ENCODE data around the gene TSC22D1.

The TSC22D1 gene

DNA sequence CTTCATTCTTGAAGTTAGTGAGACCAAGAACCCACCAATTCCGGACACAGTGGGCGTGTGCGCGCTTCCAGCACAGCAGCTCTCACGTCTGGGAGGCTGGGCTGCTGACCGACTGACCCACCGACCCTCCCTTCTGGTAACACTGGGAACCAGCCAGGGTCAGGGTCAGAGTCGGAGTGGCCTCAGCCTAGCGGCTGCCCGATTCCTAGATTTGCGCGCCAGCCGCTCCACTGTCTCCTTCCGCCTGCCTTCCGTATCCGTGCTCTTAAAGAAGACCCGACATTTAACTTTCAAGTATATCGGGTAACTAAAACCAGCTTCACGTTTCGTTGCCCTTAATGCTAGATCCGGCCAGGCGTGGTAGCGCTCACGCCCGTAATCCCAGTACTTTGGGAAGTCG lies 161.4 kb downstream of the TSC22D1 start:
- Histone ChIP-seq H3K4me3 (ENCODE audit: control insufficient read depth in 1 of 7, extremely low read depth in 1 of 7, insufficient read depth in 4 of 7, low read depth in 2 of 7, low read length in 6 of 7) (no peak overlapping the region), H3K4me1 (ENCODE audit: control extremely low read depth in 1 of 4, control insufficient read depth in 4 of 4, insufficient read depth in 4 of 4, low read length in 3 of 4) (peaks cover 2 to 65% (median 50%) of the 10 kb centered on the region in 4 experiments), H3K36me3 (ENCODE audit: control insufficient read depth in 4 of 4, insufficient read depth in 4 of 4, low read length in 3 of 4) (no peaks in the 10 kb centered on the region), H3K27me3 (replicated peaks in 2 of 5; ENCODE audit: control insufficient read depth in 4 of 5, insufficient read depth in 5 of 5, low read length in 4 of 5) (no peaks in the 10 kb centered on the region), H3K9me3 (ENCODE audit: control extremely low read depth in 1 of 5, control insufficient read depth in 4 of 5, insufficient read depth in 2 of 5, low read depth in 1 of 5, low read length in 4 of 5) (no peaks in the 10 kb centered on the region), H3K27ac (ENCODE audit: insufficient read depth in 1 of 2, low read depth in 1 of 2, low read length in 2 of 2, poor library complexity in 1 of 2, severe bottlenecking in 2 of 2) (no peak overlapping the region)
- no peak for DNase-seq
- POLR2A ChIA-PET, result interaction anchor here (0.6 to 1.1 kb wide), 2 partner anchors 8 to 172 kb away, joined by 3 to 4 read pairs; no protein-coding TSS in a partner anchor
- 97% methylated on average over 26 of the region's 26 CpGs for WGBS (ENCODE audit: insufficient coverage)
- CTCF ChIA-PET, result interaction anchor here (0.7 to 2.1 kb wide), 6 partner anchors 8 to 23 kb away, joined by 3 to 9 read pairs (median 4); no protein-coding TSS in a partner anchor

DNA sequence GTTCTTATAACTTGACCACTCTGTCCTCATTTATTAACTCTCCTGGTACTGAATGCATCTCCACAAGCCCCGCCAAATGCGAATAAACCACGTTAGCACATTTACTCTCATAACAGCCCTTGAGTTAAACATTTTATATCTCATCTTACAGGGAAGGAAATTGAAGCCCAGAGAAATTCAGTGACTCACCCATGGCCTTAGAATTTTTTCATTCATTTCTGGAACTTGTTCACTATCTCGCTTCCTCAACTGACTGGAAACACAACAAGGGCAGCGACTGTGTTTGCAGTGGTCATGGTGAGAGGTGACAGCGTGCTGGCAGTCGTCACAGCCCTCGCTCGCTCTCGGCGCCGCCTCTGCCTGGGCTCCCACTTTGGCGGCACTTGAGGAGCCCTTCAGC lies 163.0 kb downstream of the TSC22D1 start:
- Histone ChIP-seq H3K4me1 (ENCODE audit: control extremely low read depth in 1 of 4, control insufficient read depth in 4 of 4, insufficient read depth in 4 of 4, low read length in 3 of 4) (peaks cover 0 to 70% (median 52%) of the 10 kb centered on the region in 4 experiments), H3K27ac (ENCODE audit: insufficient read depth in 1 of 2, low read depth in 1 of 2, low read length in 2 of 2, poor library complexity in 1 of 2, severe bottlenecking in 2 of 2) (no peak overlapping the region), H3K9me3 (ENCODE audit: control extremely low read depth in 1 of 5, control insufficient read depth in 4 of 5, insufficient read depth in 2 of 5, low read depth in 1 of 5, low read length in 4 of 5) (no peaks in the 10 kb centered on the region), H3K27me3 (replicated peaks in 2 of 5; ENCODE audit: control insufficient read depth in 4 of 5, insufficient read depth in 5 of 5, low read length in 4 of 5) (no peaks in the 10 kb centered on the region), H3K4me3 (ENCODE audit: control insufficient read depth in 1 of 7, extremely low read depth in 1 of 7, insufficient read depth in 4 of 7, low read depth in 2 of 7, low read length in 6 of 7) (no peak overlapping the region), H3K36me3 (ENCODE audit: control insufficient read depth in 4 of 4, insufficient read depth in 4 of 4, low read length in 3 of 4) (no peaks in the 10 kb centered on the region)
- POLR2A ChIA-PET, result no interaction called here
- 78% methylated on average over 13 of the region's 13 CpGs for WGBS (ENCODE audit: insufficient coverage)
- DNase-seq, result peak in 2 of 3 donors; percentile 60 to 73
- CTCF ChIA-PET, result no interaction called here

DNA sequence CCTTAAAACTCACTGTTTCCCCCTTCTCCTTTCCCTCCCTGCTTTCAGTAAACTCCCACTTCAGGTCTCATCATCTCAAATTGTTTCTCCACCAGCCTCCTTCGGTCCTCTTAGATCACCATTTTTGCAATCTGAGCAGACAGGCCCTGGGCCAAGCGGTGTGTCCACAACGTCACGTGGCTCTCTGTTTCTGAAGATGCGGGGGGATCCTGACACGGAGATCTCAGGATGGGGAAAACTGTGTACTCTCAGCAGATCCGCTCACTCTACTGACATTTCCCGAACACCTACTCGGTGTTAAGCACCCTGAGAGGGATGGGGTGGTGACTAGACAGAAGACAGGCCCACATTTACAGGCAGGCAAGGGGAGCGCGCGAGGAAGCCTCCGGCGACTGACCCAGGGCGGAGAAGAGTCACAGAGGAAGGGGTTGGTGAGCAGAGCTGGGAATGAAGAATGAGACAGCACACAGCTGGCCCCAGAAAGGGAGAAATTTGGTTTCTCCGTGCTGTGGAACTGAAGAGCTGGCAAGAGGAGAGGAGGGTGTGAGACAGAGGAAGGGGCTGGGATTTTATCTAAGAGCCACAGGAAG lies 163.7 kb downstream of the TSC22D1 start:
- POLR2A ChIA-PET, result interaction anchor here (0.8 kb wide), 1 partner anchor 14 kb away, joined by 3 read pairs; no protein-coding TSS in a partner anchor
- CTCF ChIA-PET, result interaction anchor here (1.0 to 1.2 kb wide), 2 partner anchors 8 to 169 kb away, joined by 3 read pairs; no protein-coding TSS in a partner anchor
- H3K4me3 ChIP-seq (ENCODE audit: control insufficient read depth in 1 of 7, extremely low read depth in 1 of 7, insufficient read depth in 4 of 7, low read depth in 2 of 7, low read length in 6 of 7), result no peak overlapping the region

DNA sequence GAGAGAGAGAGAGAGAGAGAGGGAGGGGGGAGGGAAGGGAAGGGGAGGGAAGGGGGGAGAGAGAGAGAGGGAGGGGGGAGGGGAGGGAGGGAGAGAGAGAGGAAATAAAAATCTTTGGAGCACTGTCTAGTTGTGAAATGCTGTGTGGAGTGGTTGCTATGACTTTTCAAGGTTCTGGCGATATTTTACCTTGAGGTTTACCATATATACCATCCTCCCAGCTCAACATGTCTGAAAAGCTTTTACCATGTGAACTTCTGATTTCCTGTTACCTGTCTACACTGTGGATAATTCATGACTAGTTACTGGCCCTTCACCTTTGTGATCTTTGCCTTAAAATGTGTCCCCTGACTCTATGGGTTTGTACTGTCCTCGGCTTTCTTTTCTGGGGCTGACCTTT lies 164.3 kb downstream of the TSC22D1 start:
- ChIA-PET CTCF (interaction anchor here (0.9 to 1.5 kb wide), 4 partner anchors 9 to 169 kb away, joined by 3 to 4 read pairs (median 3); no protein-coding TSS in a partner anchor), POLR2A (interaction anchor here (0.8 kb wide), 1 partner anchor 14 kb away, joined by 3 read pairs; no protein-coding TSS in a partner anchor)
- H3K9me3 ChIP-seq (ENCODE audit: control extremely low read depth in 1 of 5, control insufficient read depth in 4 of 5, insufficient read depth in 2 of 5, low read depth in 1 of 5, low read length in 4 of 5), result no peaks in the 10 kb centered on the region
- H3K36me3 ChIP-seq (ENCODE audit: control insufficient read depth in 4 of 4, insufficient read depth in 4 of 4, low read length in 3 of 4), result no peaks in the 10 kb centered on the region
- no peak overlapping the region for H3K27ac ChIP-seq (ENCODE audit: insufficient read depth in 1 of 2, low read depth in 1 of 2, low read length in 2 of 2, poor library complexity in 1 of 2, severe bottlenecking in 2 of 2)
- DNase-seq, result no peak
- 100% methylated on average over 1 of the region's 2 CpGs for WGBS (ENCODE audit: insufficient coverage)
- H3K27me3 ChIP-seq (replicated peaks in 2 of 5; ENCODE audit: control insufficient read depth in 4 of 5, insufficient read depth in 5 of 5, low read length in 4 of 5), result no peaks in the 10 kb centered on the region
- no peak overlapping the region for H3K4me3 ChIP-seq (ENCODE audit: control insufficient read depth in 1 of 7, extremely low read depth in 1 of 7, insufficient read depth in 4 of 7, low read depth in 2 of 7, low read length in 6 of 7)
- H3K4me1 ChIP-seq (ENCODE audit: control extremely low read depth in 1 of 4, control insufficient read depth in 4 of 4, insufficient read depth in 4 of 4, low read length in 3 of 4), result peaks cover 0 to 74% (median 47%) of the 10 kb centered on the region in 4 experiments

More for the DNA sequence above, 163.7 kb downstream of the TSC22D1 start:
- no peak for DNase-seq
- Histone ChIP-seq H3K9me3 (ENCODE audit: control extremely low read depth in 1 of 5, control insufficient read depth in 4 of 5, insufficient read depth in 2 of 5, low read depth in 1 of 5, low read length in 4 of 5) (no peaks in the 10 kb centered on the region), H3K27ac (ENCODE audit: insufficient read depth in 1 of 2, low read depth in 1 of 2, low read length in 2 of 2, poor library complexity in 1 of 2, severe bottlenecking in 2 of 2) (no peak overlapping the region), H3K36me3 (ENCODE audit: control insufficient read depth in 4 of 4, insufficient read depth in 4 of 4, low read length in 3 of 4) (no peaks in the 10 kb centered on the region), H3K4me1 (ENCODE audit: control extremely low read depth in 1 of 4, control insufficient read depth in 4 of 4, insufficient read depth in 4 of 4, low read length in 3 of 4) (peaks cover 0 to 72% (median 47%) of the 10 kb centered on the region in 4 experiments), H3K27me3 (replicated peaks in 2 of 5; ENCODE audit: control insufficient read depth in 4 of 5, insufficient read depth in 5 of 5, low read length in 4 of 5) (no peaks in the 10 kb centered on the region)
- 79% methylated on average over 13 of the region's 16 CpGs for WGBS (ENCODE audit: insufficient coverage)

DNA sequence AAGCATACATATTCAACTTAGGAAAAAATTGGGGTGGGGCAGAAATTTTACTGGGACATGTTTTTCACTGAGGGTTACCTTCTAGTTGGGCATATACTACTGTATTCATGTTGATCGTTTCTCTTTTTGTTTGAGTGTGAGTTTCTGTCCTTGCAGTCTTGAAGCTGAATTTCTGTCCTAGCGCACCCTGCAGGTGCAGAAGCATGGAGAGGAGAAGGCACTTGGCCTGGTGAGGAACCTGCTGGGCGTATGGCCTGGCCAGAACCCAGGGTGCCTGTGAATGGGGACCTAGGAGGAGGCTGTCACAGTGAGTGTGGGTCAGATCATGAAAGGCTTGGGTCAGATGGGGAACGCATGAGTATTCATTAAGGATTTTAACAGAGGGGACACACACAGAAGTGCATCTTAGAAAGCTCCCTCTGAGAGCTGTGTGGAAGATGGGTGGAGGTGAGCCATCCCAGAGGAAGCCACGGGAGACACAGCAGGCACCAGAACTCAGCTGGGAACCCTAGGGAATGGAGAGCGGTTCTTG lies 165.7 kb downstream of the TSC22D1 start:
- 79% methylated on average over 4 of the region's 6 CpGs for WGBS (ENCODE audit: insufficient coverage)
- POLR2A ChIA-PET, result no interaction called here
- CTCF ChIA-PET, result interaction anchor here (0.5 to 3.0 kb wide), 8 partner anchors 13 to 168 kb away, joined by 3 to 17 read pairs (median 3); no protein-coding TSS in a partner anchor
- Histone ChIP-seq H3K27me3 (replicated peaks in 2 of 5; ENCODE audit: control insufficient read depth in 4 of 5, insufficient read depth in 5 of 5, low read length in 4 of 5) (no peaks in the 10 kb centered on the region), H3K4me1 (ENCODE audit: control extremely low read depth in 1 of 4, control insufficient read depth in 4 of 4, insufficient read depth in 4 of 4, low read length in 3 of 4) (peaks cover 0 to 73% (median 50%) of the 10 kb centered on the region in 4 experiments), H3K9me3 (ENCODE audit: control extremely low read depth in 1 of 5, control insufficient read depth in 4 of 5, insufficient read depth in 2 of 5, low read depth in 1 of 5, low read length in 4 of 5) (no peaks in the 10 kb centered on the region), H3K36me3 (ENCODE audit: control insufficient read depth in 4 of 4, insufficient read depth in 4 of 4, low read length in 3 of 4) (no peaks in the 10 kb centered on the region), H3K4me3 (ENCODE audit: control insufficient read depth in 1 of 7, extremely low read depth in 1 of 7, insufficient read depth in 4 of 7, low read depth in 2 of 7, low read length in 6 of 7) (no peak overlapping the region), H3K27ac (ENCODE audit: insufficient read depth in 1 of 2, low read depth in 1 of 2, low read length in 2 of 2, poor library complexity in 1 of 2, severe bottlenecking in 2 of 2) (no peak overlapping the region)
- DNase-seq, result peak in 1 of 3 donors; percentile 51

DNA sequence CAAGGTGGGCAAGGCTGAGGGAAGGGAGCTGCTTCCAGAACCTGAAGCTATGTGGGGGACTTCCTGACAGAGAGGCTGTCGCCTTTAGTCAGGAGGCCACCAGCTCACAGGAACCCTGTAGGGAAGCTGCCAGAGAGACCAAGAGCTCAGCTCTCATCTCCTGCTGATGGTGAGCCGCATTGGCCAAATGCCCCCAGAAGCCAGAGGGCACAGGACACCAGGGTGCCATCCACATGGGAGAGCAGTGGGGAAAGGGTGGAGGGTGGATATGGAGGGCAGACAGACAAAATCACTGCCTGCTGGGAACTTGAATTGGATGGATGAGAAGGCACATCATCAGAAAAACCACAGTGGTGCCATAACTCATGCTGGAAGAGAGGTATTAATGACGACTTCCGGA lies 166.5 kb downstream of the TSC22D1 start:
- 45% methylated on average over 4 of the region's 4 CpGs for WGBS (ENCODE audit: insufficient coverage)

DNA sequence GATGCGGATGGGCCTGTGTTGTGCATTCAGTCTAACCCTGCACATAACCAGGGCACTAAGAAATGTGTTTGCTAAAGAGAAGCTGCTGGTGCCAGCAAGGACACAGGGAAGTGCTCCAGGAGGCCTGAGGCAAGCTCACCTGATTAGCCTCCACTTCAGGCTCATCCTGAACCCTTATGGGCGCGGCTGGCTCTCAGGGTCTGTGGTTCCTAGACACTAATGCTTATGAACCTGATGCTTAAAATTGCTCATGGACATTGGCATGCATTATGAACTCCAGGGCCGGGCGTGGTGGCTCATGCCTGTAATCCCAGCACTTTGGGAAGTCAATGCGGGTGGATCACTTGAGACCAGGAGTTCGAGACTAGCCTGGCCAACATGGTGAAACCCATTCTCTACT lies 168.2 kb downstream of the TSC22D1 start:
- Histone ChIP-seq H3K27ac (ENCODE audit: insufficient read depth in 1 of 2, low read depth in 1 of 2, low read length in 2 of 2, poor library complexity in 1 of 2, severe bottlenecking in 2 of 2) (no peak overlapping the region), H3K27me3 (replicated peaks in 2 of 5; ENCODE audit: control insufficient read depth in 4 of 5, insufficient read depth in 5 of 5, low read length in 4 of 5) (no peaks in the 10 kb centered on the region), H3K4me3 (ENCODE audit: control insufficient read depth in 1 of 7, extremely low read depth in 1 of 7, insufficient read depth in 4 of 7, low read depth in 2 of 7, low read length in 6 of 7) (no peak overlapping the region), H3K4me1 (ENCODE audit: control extremely low read depth in 1 of 4, control insufficient read depth in 4 of 4, insufficient read depth in 4 of 4, low read length in 3 of 4) (peaks cover 0 to 83% (median 50%) of the 10 kb centered on the region in 4 experiments), H3K36me3 (ENCODE audit: control insufficient read depth in 4 of 4, insufficient read depth in 4 of 4, low read length in 3 of 4) (no peaks in the 10 kb centered on the region), H3K9me3 (ENCODE audit: control extremely low read depth in 1 of 5, control insufficient read depth in 4 of 5, insufficient read depth in 2 of 5, low read depth in 1 of 5, low read length in 4 of 5) (no peaks in the 10 kb centered on the region)
- CTCF ChIA-PET, result interaction anchor here (0.8 to 3.5 kb wide), 7 partner anchors 8 to 165 kb away, joined by 3 to 18 read pairs (median 3); no protein-coding TSS in a partner anchor
- WGBS (ENCODE audit: insufficient coverage), result 96% methylated on average over 7 of the region's 7 CpGs
- POLR2A ChIA-PET, result interaction anchor here (0.6 to 2.6 kb wide), 3 partner anchors 14 to 395 kb away, joined by 3 to 9 read pairs (median 4); no protein-coding TSS in a partner anchor
- DNase-seq, result no peak

More for the DNA sequence above, 166.5 kb downstream of the TSC22D1 start:
- ChIA-PET CTCF (interaction anchor here (1.0 to 3.0 kb wide), 8 partner anchors 14 to 167 kb away, joined by 3 to 17 read pairs (median 3); no protein-coding TSS in a partner anchor), POLR2A (no interaction called here)
- no peak overlapping the region for H3K27ac ChIP-seq (ENCODE audit: insufficient read depth in 1 of 2, low read depth in 1 of 2, low read length in 2 of 2, poor library complexity in 1 of 2, severe bottlenecking in 2 of 2)
- H3K27me3 ChIP-seq (replicated peaks in 2 of 5; ENCODE audit: control insufficient read depth in 4 of 5, insufficient read depth in 5 of 5, low read length in 4 of 5), result no peaks in the 10 kb centered on the region
- peaks cover 0 to 75% (median 51%) of the 10 kb centered on the region in 4 experiments for H3K4me1 ChIP-seq (ENCODE audit: control extremely low read depth in 1 of 4, control insufficient read depth in 4 of 4, insufficient read depth in 4 of 4, low read length in 3 of 4)
- no peaks in the 10 kb centered on the region for H3K9me3 ChIP-seq (ENCODE audit: control extremely low read depth in 1 of 5, control insufficient read depth in 4 of 5, insufficient read depth in 2 of 5, low read depth in 1 of 5, low read length in 4 of 5)
- no peaks in the 10 kb centered on the region for H3K36me3 ChIP-seq (ENCODE audit: control insufficient read depth in 4 of 4, insufficient read depth in 4 of 4, low read length in 3 of 4)
- peak in 1 of 3 donors; percentile 64 for DNase-seq
- H3K4me3 ChIP-seq (ENCODE audit: control insufficient read depth in 1 of 7, extremely low read depth in 1 of 7, insufficient read depth in 4 of 7, low read depth in 2 of 7, low read length in 6 of 7), result peak overlapping the region in 1 of 7 experiments; percentile 11

Measured in common myeloid progenitor, CD34-positive (primary cell).